ENCODE results near the gene HNRNPC. TPM values are rescaled to one million over a fixed set of nuclear protein-coding genes. Genes with fewer than 3 reads are reported as not detected.
"Not testable (repeated sequence)": the region's sequence is repeated elsewhere in the genome, so short reads cannot be mapped to it uniquely, and the experiment has no call there.

The HNRNPC gene
- total RNA-seq, 2 donors from 2014 or later, result 751 to 1,003 TPM

- Mint-ChIP-seq H3K4me1 (peaks cover 9% of the 10 kb centered on the region), H3K36me3 (ENCODE audit: low read depth) (peaks cover 84% of the 10 kb centered on the region), H3K4me3 (no peak overlapping the region), H3K9me3 (no peaks in the 10 kb centered on the region), H3K27me3 (ENCODE audit: insufficient read depth) (no peaks in the 10 kb centered on the region), H3K27ac (peak overlapping the region; percentile 48)
- no peaks in the 10 kb centered on the region for H3K27me3 ChIP-seq (ENCODE audit: control insufficient read depth, insufficient read depth, low read length, poor library complexity, severe bottlenecking)
- no peak overlapping the region for H3K27ac ChIP-seq (ENCODE audit: low read depth, low read length)
- H3K9ac ChIP-seq (ENCODE audit: extremely low read depth, low read length, poor library complexity, severe bottlenecking), result no peak overlapping the region
- DNase-seq, result no peak
- H3K36me3 ChIP-seq (ENCODE audit: control insufficient read depth, insufficient read depth, low read length), result peaks cover 99% of the 10 kb centered on the region
- 96 to 100% methylated on average over 1 of the region's 1 CpG for WGBS, 2 experiments (ENCODE audit: insufficient coverage in 1 of 2, insufficient read length in 1 of 2)
- no peak for TF ChIP-seq CTCF (conservative IDR thresholded peaks at IDR 0.05)
- H3K4me1 ChIP-seq (ENCODE audit: control insufficient read depth, insufficient read depth, low read length), result no peaks in the 10 kb centered on the region
- no peaks in the 10 kb centered on the region for H3K9me3 ChIP-seq (ENCODE audit: control insufficient read depth, low read length)
- no peak overlapping the region for H3K4me3 ChIP-seq (ENCODE audit: low read length)
These were observed 41.3 kb downstream of the HNRNPC start for GRCh38 chr14:21227981-21228380.

GRCh38 chr14:21227150-21227549 lies 42.1 kb downstream of the HNRNPC start:
- no peak for DNase-seq
- Histone ChIP-seq H3K9me3 (ENCODE audit: control insufficient read depth, low read length) (no peaks in the 10 kb centered on the region), H3K4me1 (ENCODE audit: control insufficient read depth, insufficient read depth, low read length) (no peaks in the 10 kb centered on the region), H3K9ac (ENCODE audit: extremely low read depth, low read length, poor library complexity, severe bottlenecking) (no peak overlapping the region), H3K27me3 (ENCODE audit: control insufficient read depth, insufficient read depth, low read length, poor library complexity, severe bottlenecking) (no peaks in the 10 kb centered on the region), H3K4me3 (ENCODE audit: low read length) (no peak overlapping the region), H3K27ac (ENCODE audit: low read depth, low read length) (no peak overlapping the region), H3K36me3 (ENCODE audit: control insufficient read depth, insufficient read depth, low read length) (peaks cover 97% of the 10 kb centered on the region)
- TF ChIP-seq CTCF (conservative IDR thresholded peaks at IDR 0.05), result no peak
- Mint-ChIP-seq H3K4me3 (no peak overlapping the region), H3K27ac (no peak overlapping the region), H3K9me3 (no peaks in the 10 kb centered on the region), H3K27me3 (ENCODE audit: insufficient read depth) (no peaks in the 10 kb centered on the region), H3K36me3 (ENCODE audit: low read depth) (peaks cover 83% of the 10 kb centered on the region), H3K4me1 (peaks cover 9% of the 10 kb centered on the region)
- WGBS, 2 experiments (ENCODE audit: insufficient coverage in 1 of 2, insufficient read length in 1 of 2), result 91 to 92% methylated on average over 5 of the region's 5 CpGs

- DNase-seq, result no peak
- H3K27me3 ChIP-seq (ENCODE audit: control insufficient read depth, insufficient read depth, low read length, poor library complexity, severe bottlenecking), result no peaks in the 10 kb centered on the region
- TF ChIP-seq CTCF (conservative IDR thresholded peaks at IDR 0.05), result no peak
- peaks cover 9% of the 10 kb centered on the region for H3K4me1 Mint-ChIP-seq
- no peaks in the 10 kb centered on the region for H3K27me3 Mint-ChIP-seq (ENCODE audit: insufficient read depth)
- no peaks in the 10 kb centered on the region for H3K9me3 ChIP-seq (ENCODE audit: control insufficient read depth, low read length)
- no peak overlapping the region for H3K4me3 ChIP-seq (ENCODE audit: low read length)
- WGBS, 2 experiments (ENCODE audit: insufficient coverage in 1 of 2, insufficient read length in 1 of 2), result 80 to 97% methylated on average over 1 to 8 of the region's 8 CpGs
- peaks cover 96% of the 10 kb centered on the region for H3K36me3 ChIP-seq (ENCODE audit: control insufficient read depth, insufficient read depth, low read length)
- H3K4me3 Mint-ChIP-seq, result no peak overlapping the region
- no peak overlapping the region for H3K27ac Mint-ChIP-seq
- H3K4me1 ChIP-seq (ENCODE audit: control insufficient read depth, insufficient read depth, low read length), result no peaks in the 10 kb centered on the region
- no peaks in the 10 kb centered on the region for H3K9me3 Mint-ChIP-seq
- H3K27ac ChIP-seq (ENCODE audit: low read depth, low read length), result no peak overlapping the region
- no peak overlapping the region for H3K9ac ChIP-seq (ENCODE audit: extremely low read depth, low read length, poor library complexity, severe bottlenecking)
- peaks cover 83% of the 10 kb centered on the region for H3K36me3 Mint-ChIP-seq (ENCODE audit: low read depth)
These were observed 42.8 kb downstream of the HNRNPC start for GRCh38 chr14:21226467-21226866.

GRCh38 chr14:21225164-21225563 lies 44.1 kb downstream of the HNRNPC start:
- H3K27ac Mint-ChIP-seq; H3K27me3 ChIP-seq (ENCODE audit: control insufficient read depth, insufficient read depth, low read length, poor library complexity, severe bottlenecking); DNase-seq; H3K27me3 Mint-ChIP-seq (ENCODE audit: insufficient read depth); H3K4me1 ChIP-seq (ENCODE audit: control insufficient read depth, insufficient read depth, low read length); H3K4me3 Mint-ChIP-seq; H3K9me3 Mint-ChIP-seq; H3K4me3 ChIP-seq (ENCODE audit: low read length); H3K9ac ChIP-seq (ENCODE audit: extremely low read depth, low read length, poor library complexity, severe bottlenecking); H3K9me3 ChIP-seq (ENCODE audit: control insufficient read depth, low read length); H3K27ac ChIP-seq (ENCODE audit: low read depth, low read length): not testable (repeated sequence)
- H3K4me1 Mint-ChIP-seq, result peaks cover 12% of the 10 kb centered on the region
- 93 to 94% methylated on average over 6 to 7 of the region's 7 CpGs for WGBS, 2 experiments (ENCODE audit: insufficient coverage in 1 of 2, insufficient read length in 1 of 2)
- H3K36me3 ChIP-seq (ENCODE audit: control insufficient read depth, insufficient read depth, low read length), result peaks cover 96% of the 10 kb centered on the region
- peaks cover 81% of the 10 kb centered on the region for H3K36me3 Mint-ChIP-seq (ENCODE audit: low read depth)
